Liver (tissue), 3 donors: ENCODE data around the gene RBM28.

Source experiments
- EGR1 ChIP-seq, 2 donors: IDR thresholded peaks; 2 replicates each; pipeline ENCODE4 v1.6.1; 2016 to 2018; ENCODE audit warnings: antibody characterized with exemption in 2 of 2, low read depth in 2 of 2
- GABPA ChIP-seq, 2 donors: IDR thresholded peaks in 1 of 2; conservative IDR thresholded peaks in 1 of 2; 2 replicates each; pipeline ENCODE4 v1.6.1; 2016; ENCODE audit warnings: antibody characterized with exemption in 2 of 2, mild to moderate bottlenecking in 1 of 2, moderate library complexity in 1 of 2
- JUND ChIP-seq, 2 donors: IDR thresholded peaks; 2 replicates each; pipeline ENCODE4 v1.6.1; 2016; ENCODE audit warnings: antibody characterized with exemption in 2 of 2
- MAX ChIP-seq: IDR thresholded peaks from 2 replicates; pipeline ENCODE4 v1.6.1; 2016; ENCODE audit warnings: antibody characterized with exemption
- RAD21 ChIP-seq, 2 donors: IDR thresholded peaks; 2 replicates each; pipeline ENCODE4 v1.6.1; 2016; ENCODE audit warnings: antibody characterized with exemption in 2 of 2, mild to moderate bottlenecking in 2 of 2
- REST ChIP-seq: IDR thresholded peaks from 2 replicates; pipeline ENCODE4 v1.6.1; 2016; ENCODE audit warnings: antibody characterized with exemption, mild to moderate bottlenecking
- RXRA ChIP-seq, 2 donors: IDR thresholded peaks; 2 replicates each; pipeline ENCODE4 v1.6.1; 2017 to 2018; ENCODE audit warnings: antibody characterized with exemption in 2 of 2, mild to moderate bottlenecking in 1 of 2
- SP1 ChIP-seq: IDR thresholded peaks from 2 replicates; pipeline ENCODE4 v1.6.1; 2018; ENCODE audit warnings: antibody characterized with exemption, mild to moderate bottlenecking
- YY1 ChIP-seq: IDR thresholded peaks from 2 replicates; pipeline ENCODE4 v1.6.1; 2016; ENCODE audit warnings: antibody characterized with exemption, mild to moderate bottlenecking
- ZBTB33 ChIP-seq: IDR thresholded peaks from 2 replicates; pipeline ENCODE4 v1.6.1; 2016; ENCODE audit warnings: antibody characterized with exemption
- TF ChIP-seq, protein P1 (sequence below): fragments of 150-350 bp; IDR thresholded peaks from 2 replicates; pipeline ENCODE4 v1.5.1; 2017; ENCODE audit warnings: improper control_type of control experiment, low read depth, low read length; ENCODE audit not compliant: missing input control
- TF ChIP-seq, protein P2 (sequence below): IDR thresholded peaks from 2 replicates; pipeline ENCODE4 v1.6.1; 2016; ENCODE audit warnings: antibody characterized with exemption
- donor health status: healthy.
- donor health status: healthy.

GRCh38 chr7:128366986-128367385 lies 23.3 kb upstream of the RBM28 start:
- TF ChIP-seq, protein P1, sequence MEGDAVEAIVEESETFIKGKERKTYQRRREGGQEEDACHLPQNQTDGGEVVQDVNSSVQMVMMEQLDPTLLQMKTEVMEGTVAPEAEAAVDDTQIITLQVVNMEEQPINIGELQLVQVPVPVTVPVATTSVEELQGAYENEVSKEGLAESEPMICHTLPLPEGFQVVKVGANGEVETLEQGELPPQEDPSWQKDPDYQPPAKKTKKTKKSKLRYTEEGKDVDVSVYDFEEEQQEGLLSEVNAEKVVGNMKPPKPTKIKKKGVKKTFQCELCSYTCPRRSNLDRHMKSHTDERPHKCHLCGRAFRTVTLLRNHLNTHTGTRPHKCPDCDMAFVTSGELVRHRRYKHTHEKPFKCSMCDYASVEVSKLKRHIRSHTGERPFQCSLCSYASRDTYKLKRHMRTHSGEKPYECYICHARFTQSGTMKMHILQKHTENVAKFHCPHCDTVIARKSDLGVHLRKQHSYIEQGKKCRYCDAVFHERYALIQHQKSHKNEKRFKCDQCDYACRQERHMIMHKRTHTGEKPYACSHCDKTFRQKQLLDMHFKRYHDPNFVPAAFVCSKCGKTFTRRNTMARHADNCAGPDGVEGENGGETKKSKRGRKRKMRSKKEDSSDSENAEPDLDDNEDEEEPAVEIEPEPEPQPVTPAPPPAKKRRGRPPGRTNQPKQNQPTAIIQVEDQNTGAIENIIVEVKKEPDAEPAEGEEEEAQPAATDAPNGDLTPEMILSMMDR, result no peak
- TF ChIP-seq REST (no peak), JUND (IDR thresholded peaks at IDR 0.05) (no peak), RAD21 (IDR thresholded peaks at IDR 0.05) (no peak), MAX (no peak), EGR1 (IDR thresholded peaks at IDR 0.05; ENCODE audit: low read depth in 2 of 2) (no peak), GABPA (IDR thresholded peaks at IDR 0.05 in 1 of 2, conservative IDR thresholded peaks at IDR 0.05 in 1 of 2) (no peak), RXRA (IDR thresholded peaks at IDR 0.05) (no peak), YY1 (no peak), ZBTB33 (no peak), SP1 (no peak)
- TF ChIP-seq, protein P2, sequence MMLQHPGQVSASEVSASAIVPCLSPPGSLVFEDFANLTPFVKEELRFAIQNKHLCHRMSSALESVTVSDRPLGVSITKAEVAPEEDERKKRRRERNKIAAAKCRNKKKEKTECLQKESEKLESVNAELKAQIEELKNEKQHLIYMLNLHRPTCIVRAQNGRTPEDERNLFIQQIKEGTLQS, result no peak
